Measurements from ENCODE around the gene PITPNB. TPM values are rescaled to one million over a fixed set of nuclear protein-coding genes. Genes with fewer than 3 reads are reported as not detected.

PITPNB gene
- total and polyA plus RNA-seq, 4 donors, result 50.7 to 162 (median 102) TPM

DNA sequence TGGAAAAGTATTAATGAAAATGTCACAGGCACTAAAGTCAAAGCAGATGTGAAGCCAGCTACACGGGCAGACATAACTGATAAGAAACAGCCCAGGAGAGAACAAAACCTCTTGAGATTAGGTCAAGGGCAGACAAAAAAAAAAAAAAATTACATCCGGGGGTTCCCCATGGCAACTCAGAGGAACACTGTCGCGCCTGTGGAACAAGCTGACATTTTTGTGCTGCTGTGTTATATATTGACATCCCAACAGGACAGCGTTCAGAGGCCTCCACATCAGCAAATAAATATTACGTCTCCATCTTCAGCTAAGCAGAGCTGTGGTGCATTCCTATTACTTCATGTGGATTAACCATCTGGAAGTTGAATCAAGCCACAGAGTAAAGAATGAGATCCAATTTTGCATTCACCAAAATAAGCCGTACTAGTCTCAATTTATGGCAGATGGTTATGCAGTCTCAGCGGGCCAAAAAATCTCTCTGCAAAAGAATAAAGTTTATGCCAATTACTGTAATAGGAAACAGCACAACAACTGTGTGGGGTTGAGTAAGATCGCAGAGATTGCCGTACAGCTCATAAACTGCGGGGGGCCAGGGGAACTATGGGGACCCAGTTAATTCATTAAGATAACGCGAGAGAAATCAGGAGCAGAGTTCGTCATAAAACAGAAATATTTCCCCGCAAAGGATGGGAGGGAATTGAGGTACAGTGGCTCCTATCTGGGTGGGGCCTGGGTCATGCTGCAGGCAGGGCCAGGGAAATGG, 76.2 kb downstream of the PITPNB start:
- H3K36me3 ChIP-seq (ENCODE audit: control insufficient read depth in 1 of 2, insufficient read depth in 2 of 2, low read length in 1 of 2), result no peaks in the 10 kb centered on the region
- intact Hi-C loops (cut with DNase I), result no loop called here
- no peak overlapping the region for H3K4me3 ChIP-seq (ENCODE audit: low read length in 2 of 2)
- no peaks in the 10 kb centered on the region for H3K27me3 ChIP-seq (ENCODE audit: control insufficient read depth in 1 of 2, insufficient read depth in 2 of 2, low read length in 1 of 2)
- H3K4me1 ChIP-seq (ENCODE audit: control insufficient read depth in 1 of 2, insufficient read depth in 2 of 2, low read length in 2 of 2), result no peaks in the 10 kb centered on the region
- DNase-seq (peak in 1 of 2 donors; percentile 9), ATAC-seq (ENCODE audit: low FRiP score) (no peak)
- H3K27ac ChIP-seq (ENCODE audit: low read depth in 1 of 2, low read length in 2 of 2), result no peak overlapping the region
- WGBS, 2 donors, result 51 to 54% methylated on average over 15 of the region's 15 CpGs
- no peaks in the 10 kb centered on the region for H3K9me3 ChIP-seq (ENCODE audit: control insufficient read depth, low read length)

DNA sequence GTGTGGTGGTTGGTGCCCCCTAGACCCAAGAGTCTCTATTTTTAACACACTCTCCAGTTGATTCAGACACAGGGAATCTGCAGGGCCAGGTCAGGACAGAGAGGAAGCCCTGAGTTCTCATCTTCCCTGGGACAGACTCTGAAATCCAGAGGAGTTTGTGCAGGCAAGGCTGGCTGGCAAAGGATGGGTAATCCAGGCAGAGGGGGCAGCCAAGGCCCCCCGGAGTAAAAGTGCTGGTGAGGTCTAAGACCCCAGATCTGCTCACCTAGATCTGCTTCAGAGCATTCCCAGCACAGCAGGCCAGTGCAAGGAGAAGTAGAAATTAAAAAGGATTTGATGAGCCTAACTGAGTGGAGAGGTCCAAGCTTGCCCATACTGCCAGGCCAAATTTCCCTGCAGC, 76.9 kb downstream of the PITPNB start:
- Histone ChIP-seq H3K4me1 (ENCODE audit: control insufficient read depth in 1 of 2, insufficient read depth in 2 of 2, low read length in 2 of 2) (no peaks in the 10 kb centered on the region), H3K27me3 (ENCODE audit: control insufficient read depth in 1 of 2, insufficient read depth in 2 of 2, low read length in 1 of 2) (no peaks in the 10 kb centered on the region), H3K4me3 (ENCODE audit: low read length in 2 of 2) (no peak overlapping the region), H3K36me3 (ENCODE audit: control insufficient read depth in 1 of 2, insufficient read depth in 2 of 2, low read length in 1 of 2) (no peaks in the 10 kb centered on the region), H3K27ac (ENCODE audit: low read depth in 1 of 2, low read length in 2 of 2) (no peak overlapping the region), H3K9me3 (ENCODE audit: control insufficient read depth, low read length) (no peaks in the 10 kb centered on the region)
- WGBS, 2 donors, result 68 to 72% methylated on average over 1 of the region's 1 CpG
- DNase-seq, result peak in 1 of 2 donors; percentile 23
- no peak for ATAC-seq (ENCODE audit: low FRiP score)
- intact Hi-C loops (cut with DNase I), result no loop called here

- ATAC-seq (ENCODE audit: low FRiP score) (no peak), DNase-seq (peak in 1 of 2 donors; percentile 31)
- H3K4me1 ChIP-seq (ENCODE audit: control insufficient read depth in 1 of 2, insufficient read depth in 2 of 2, low read length in 2 of 2), result no peaks in the 10 kb centered on the region
- H3K4me3 ChIP-seq (ENCODE audit: low read length in 2 of 2), result no peak overlapping the region
- no peaks in the 10 kb centered on the region for H3K27me3 ChIP-seq (ENCODE audit: control insufficient read depth in 1 of 2, insufficient read depth in 2 of 2, low read length in 1 of 2)
- intact Hi-C loops (cut with DNase I), result no loop called here
- no peaks in the 10 kb centered on the region for H3K9me3 ChIP-seq (ENCODE audit: control insufficient read depth, low read length)
- H3K27ac ChIP-seq (ENCODE audit: low read depth in 1 of 2, low read length in 2 of 2), result no peak overlapping the region
- no peaks in the 10 kb centered on the region for H3K36me3 ChIP-seq (ENCODE audit: control insufficient read depth in 1 of 2, insufficient read depth in 2 of 2, low read length in 1 of 2)
- WGBS, 2 donors, result 96% methylated on average over 7 of the region's 7 CpGs
Measured at GRCh38 chr22:27840436-27840835, 78.6 kb downstream of the PITPNB start.

- no peaks in the 10 kb centered on the region for H3K36me3 ChIP-seq (ENCODE audit: control insufficient read depth in 1 of 2, insufficient read depth in 2 of 2, low read length in 1 of 2)
- H3K27me3 ChIP-seq (ENCODE audit: control insufficient read depth in 1 of 2, insufficient read depth in 2 of 2, low read length in 1 of 2), result no peaks in the 10 kb centered on the region
- no peaks in the 10 kb centered on the region for H3K4me1 ChIP-seq (ENCODE audit: control insufficient read depth in 1 of 2, insufficient read depth in 2 of 2, low read length in 2 of 2)
- intact Hi-C loops (cut with DNase I), result no loop called here
- no peaks in the 10 kb centered on the region for H3K9me3 ChIP-seq (ENCODE audit: control insufficient read depth, low read length)
- 95 to 96% methylated on average over 13 of the region's 13 CpGs for WGBS, 2 donors
- ATAC-seq (ENCODE audit: low FRiP score) (no peak), DNase-seq (peak in 1 of 2 donors; percentile 43)
- H3K27ac ChIP-seq (ENCODE audit: low read depth in 1 of 2, low read length in 2 of 2), result no peak overlapping the region
- H3K4me3 ChIP-seq (ENCODE audit: low read length in 2 of 2), result no peak overlapping the region
Measured at GRCh38 chr22:27839057-27839660, 79.9 kb downstream of the PITPNB start.

DNA sequence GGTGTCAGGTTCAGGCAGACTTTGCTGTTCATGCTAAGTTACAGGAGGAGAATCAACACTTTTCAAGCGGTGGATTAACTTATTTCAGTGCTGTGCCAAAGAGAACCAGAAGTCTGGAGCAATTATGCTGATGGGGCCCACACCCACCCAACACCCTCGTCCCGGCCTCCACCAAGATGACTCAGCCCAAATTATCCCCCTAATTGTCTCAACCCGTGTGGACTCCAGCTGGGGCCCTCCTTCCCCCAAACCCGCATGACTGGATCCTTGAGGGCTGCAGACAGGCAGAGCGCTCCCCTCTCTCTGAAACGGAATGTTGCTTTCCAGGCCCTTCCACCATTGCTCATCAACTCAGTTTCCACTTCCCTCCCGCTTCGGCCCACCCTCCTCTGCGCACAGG, 82.9 kb downstream of the PITPNB start:
- ATAC-seq (ENCODE audit: low FRiP score), result no peak
- WGBS, 2 donors, result 93 to 94% methylated on average over 10 of the region's 10 CpGs

GRCh38 chr22:27835446-27835845, 83.6 kb downstream of the PITPNB start:
- intact Hi-C loops (cut with DNase I), result no loop called here
- Histone ChIP-seq H3K4me3 (ENCODE audit: low read length in 2 of 2) (no peak overlapping the region), H3K27me3 (ENCODE audit: control insufficient read depth in 1 of 2, insufficient read depth in 2 of 2, low read length in 1 of 2) (no peaks in the 10 kb centered on the region), H3K9me3 (ENCODE audit: control insufficient read depth, low read length) (no peaks in the 10 kb centered on the region), H3K4me1 (ENCODE audit: control insufficient read depth in 1 of 2, insufficient read depth in 2 of 2, low read length in 2 of 2) (no peaks in the 10 kb centered on the region), H3K27ac (ENCODE audit: low read depth in 1 of 2, low read length in 2 of 2) (no peak overlapping the region), H3K36me3 (ENCODE audit: control insufficient read depth in 1 of 2, insufficient read depth in 2 of 2, low read length in 1 of 2) (no peaks in the 10 kb centered on the region)
- 88 to 89% methylated on average over 6 of the region's 6 CpGs for WGBS, 2 donors
- DNase-seq (no peak), ATAC-seq (ENCODE audit: low FRiP score) (no peak)

More for the DNA sequence above, 82.9 kb downstream of the PITPNB start:
- Histone ChIP-seq H3K27ac (ENCODE audit: low read depth in 1 of 2, low read length in 2 of 2) (no peak overlapping the region), H3K36me3 (ENCODE audit: control insufficient read depth in 1 of 2, insufficient read depth in 2 of 2, low read length in 1 of 2) (no peaks in the 10 kb centered on the region), H3K27me3 (ENCODE audit: control insufficient read depth in 1 of 2, insufficient read depth in 2 of 2, low read length in 1 of 2) (no peaks in the 10 kb centered on the region), H3K4me1 (ENCODE audit: control insufficient read depth in 1 of 2, insufficient read depth in 2 of 2, low read length in 2 of 2) (no peaks in the 10 kb centered on the region), H3K4me3 (ENCODE audit: low read length in 2 of 2) (no peak overlapping the region), H3K9me3 (ENCODE audit: control insufficient read depth, low read length) (no peaks in the 10 kb centered on the region)
- intact Hi-C loops (cut with DNase I), result no loop called here
- DNase-seq, result peak in 1 of 2 donors; percentile 24

DNA sequence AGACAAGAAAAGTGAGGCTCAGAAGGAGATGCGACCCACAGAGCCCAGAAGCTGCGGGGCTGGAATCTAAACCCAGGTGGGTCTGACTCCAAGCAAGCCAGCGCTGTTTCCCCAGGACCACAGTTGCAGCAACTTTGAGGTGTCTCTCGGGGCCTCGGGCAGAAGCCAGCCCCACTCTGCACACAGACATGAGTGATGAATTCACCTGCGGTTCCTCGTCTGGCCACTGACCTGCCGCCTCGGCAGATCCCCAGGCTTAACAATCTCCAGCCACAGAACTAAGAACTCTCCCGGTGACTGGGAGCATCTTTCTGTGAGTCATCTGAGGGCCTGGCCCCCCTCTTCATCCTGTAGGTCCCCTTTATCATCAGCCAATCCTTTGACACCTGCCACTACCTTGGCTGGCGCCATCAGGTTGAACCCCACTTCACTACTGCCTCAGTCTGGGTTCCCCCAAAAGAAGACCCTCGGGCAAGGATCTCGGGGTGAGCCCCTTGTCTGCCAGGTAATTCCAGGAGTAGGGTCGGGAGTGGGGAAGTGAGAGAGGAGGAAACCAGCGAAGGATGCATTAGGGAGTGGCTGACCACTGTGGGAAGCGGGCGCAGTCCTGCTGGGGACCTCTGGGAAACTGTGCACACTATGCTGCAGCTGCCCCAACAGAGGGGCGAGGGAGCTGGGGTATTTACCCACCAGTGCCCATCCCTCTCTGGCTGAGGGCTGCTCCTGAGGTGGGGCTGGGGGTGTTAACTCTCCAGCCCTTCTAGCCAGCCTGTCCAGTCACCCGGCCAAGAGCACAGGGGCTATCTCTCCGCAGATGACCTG, 84.5 kb downstream of the PITPNB start:
- H3K9me3 ChIP-seq (ENCODE audit: control insufficient read depth, low read length), result no peaks in the 10 kb centered on the region
- H3K4me1 ChIP-seq (ENCODE audit: control insufficient read depth in 1 of 2, insufficient read depth in 2 of 2, low read length in 2 of 2), result no peaks in the 10 kb centered on the region
- intact Hi-C loops (cut with DNase I), result no loop called here
- no peaks in the 10 kb centered on the region for H3K36me3 ChIP-seq (ENCODE audit: control insufficient read depth in 1 of 2, insufficient read depth in 2 of 2, low read length in 1 of 2)
- 94 to 95% methylated on average over 20 of the region's 20 CpGs for WGBS, 2 donors
- ATAC-seq (ENCODE audit: low FRiP score) (no peak), DNase-seq (peak in 1 of 2 donors; percentile 59)
- H3K27ac ChIP-seq (ENCODE audit: low read depth in 1 of 2, low read length in 2 of 2), result no peak overlapping the region
- H3K4me3 ChIP-seq (ENCODE audit: low read length in 2 of 2), result no peak overlapping the region
- H3K27me3 ChIP-seq (ENCODE audit: control insufficient read depth in 1 of 2, insufficient read depth in 2 of 2, low read length in 1 of 2), result no peaks in the 10 kb centered on the region

DNA sequence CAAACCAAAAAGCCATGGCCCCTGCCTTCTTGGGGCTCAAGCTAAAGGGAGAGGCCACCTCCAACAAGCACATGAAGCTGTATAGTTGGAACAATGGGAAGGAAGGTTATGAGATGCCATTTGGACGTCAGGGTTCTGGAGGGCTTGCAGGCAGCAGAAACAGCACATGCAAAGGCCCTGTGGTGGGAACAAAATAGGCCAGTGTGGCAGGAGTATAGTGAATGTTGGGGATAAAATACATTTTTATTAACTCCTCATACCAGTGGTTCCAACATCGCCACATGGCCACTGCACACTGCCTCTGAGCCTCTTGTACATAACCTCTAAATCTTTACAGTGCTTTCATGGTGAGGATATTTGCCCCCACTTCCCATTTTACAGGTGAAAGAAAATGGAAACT, 85.3 kb downstream of the PITPNB start:
- no peaks in the 10 kb centered on the region for H3K4me1 ChIP-seq (ENCODE audit: control insufficient read depth in 1 of 2, insufficient read depth in 2 of 2, low read length in 2 of 2)
- H3K9me3 ChIP-seq (ENCODE audit: control insufficient read depth, low read length), result no peaks in the 10 kb centered on the region
- intact Hi-C loops (cut with DNase I), result no loop called here
- WGBS, 2 donors, result 94 to 97% methylated on average over 2 of the region's 2 CpGs
- no peaks in the 10 kb centered on the region for H3K27me3 ChIP-seq (ENCODE audit: control insufficient read depth in 1 of 2, insufficient read depth in 2 of 2, low read length in 1 of 2)
- no peak overlapping the region for H3K4me3 ChIP-seq (ENCODE audit: low read length in 2 of 2)
- H3K36me3 ChIP-seq (ENCODE audit: control insufficient read depth in 1 of 2, insufficient read depth in 2 of 2, low read length in 1 of 2), result no peaks in the 10 kb centered on the region
- ATAC-seq (ENCODE audit: low FRiP score), result no peak
- H3K27ac ChIP-seq (ENCODE audit: low read depth in 1 of 2, low read length in 2 of 2), result no peak overlapping the region
- DNase-seq, result peak in 1 of 2 donors; percentile 20
